CD4-positive, alpha-beta T cell (primary cell): ENCODE data around the gene PVALEF. TPM values are rescaled to one million over a fixed set of nuclear protein-coding genes. Genes with fewer than 3 reads are reported as not detected.

Source experiments
- ATAC-seq: fragments of 200-7000 bp; cut with Tn5 transposase; one replicate; pipeline ENCODE4 v1.10.0; 2022; ENCODE audit warnings: mild to moderate bottlenecking; ENCODE audit not compliant: poor library complexity
- CTCF ChIA-PET: fragments of 350-600 bp; sonication (Branson Sonifier 250); formaldehyde crosslinking; loops from one replicate; lab custom pipeline; 2021; ENCODE audit warnings: antibody characterized with exemption, inconsistent platforms; lab: Charles Lee
- POLR2A ChIA-PET: fragments of 350-600 bp; sonication (Branson Sonifier 250); formaldehyde crosslinking; loops from one replicate; lab custom pipeline; 2021; ENCODE audit warnings: antibody characterized with exemption, inconsistent platforms; lab: Charles Lee
- DNase-seq, 14 experiments: peaks; one replicate each; pipeline ENCODE4 v3.0.0-alpha.2; 2013 to 2020; ENCODE audit warnings: mixed read lengths in 2 of 14
- H3K27ac ChIP-seq, 2 donors: one replicate each; pipeline versions ENCODE4 v1.5.1 to v1.7.0; 2013; ENCODE audit warnings: low read length in 2 of 2, low read depth in 1 of 2, mild to moderate bottlenecking in 1 of 2
- H3K27me3 ChIP-seq, 2 experiments: 1 replicate in 1 of 2; 2 replicates in 1 of 2; pipeline versions ENCODE4 v1.6.1 to v1.7.0; 2013; ENCODE audit warnings: low read length in 2 of 2, control low read depth in 1 of 2, mild to moderate bottlenecking in 1 of 2, moderate library complexity in 1 of 2; ENCODE audit not compliant: insufficient read depth in 2 of 2, control insufficient read depth in 1 of 2
- H3K36me3 ChIP-seq: one replicate; pipeline ENCODE4 v1.6.1; 2013; ENCODE audit warnings: low read length, control low read depth; ENCODE audit not compliant: insufficient read depth
- H3K4me1 ChIP-seq: one replicate; pipeline ENCODE4 v1.6.1; 2013; ENCODE audit warnings: low read length, control low read depth; ENCODE audit not compliant: insufficient read depth
- H3K4me3 ChIP-seq: one replicate; pipeline ENCODE4 v1.5.1; 2013; ENCODE audit warnings: mild to moderate bottlenecking, low read length, moderate library complexity
- H3K9me3 ChIP-seq, 2 experiments: 1 replicate in 1 of 2; 2 replicates in 1 of 2; pipeline versions ENCODE4 v1.6.1 to v1.7.0; 2013; ENCODE audit warnings: low read length in 2 of 2, mild to moderate bottlenecking in 2 of 2, control low read depth in 1 of 2, moderate library complexity in 1 of 2; ENCODE audit not compliant: control insufficient read depth in 1 of 2, insufficient read depth in 1 of 2
- H3K27ac Mint-ChIP-seq: one replicate; pipeline ENCODE4 v1.8.0; 2020; ENCODE audit warnings: mixed read lengths
- H3K27me3 Mint-ChIP-seq: one replicate; pipeline ENCODE4 v1.8.0; 2021; ENCODE audit warnings: mixed read lengths
- H3K36me3 Mint-ChIP-seq: one replicate; pipeline ENCODE4 v1.8.0; 2021; ENCODE audit warnings: low read depth, mixed read lengths
- H3K4me1 Mint-ChIP-seq: one replicate; pipeline ENCODE4 v1.8.0; 2021; ENCODE audit warnings: low read depth, mixed read lengths
- H3K4me3 Mint-ChIP-seq: one replicate; pipeline ENCODE4 v1.8.0; 2020; ENCODE audit warnings: mild to moderate bottlenecking, mixed read lengths
- H3K9me3 Mint-ChIP-seq: one replicate; pipeline ENCODE4 v1.8.0; 2020; ENCODE audit warnings: mixed read lengths
- CTCF ChIP-seq: fragments of 200-600 bp; IDR thresholded peaks from one replicate; pipeline ENCODE4 v1.8.0; 2022; ENCODE audit warnings: antibody characterized with exemption, mild to moderate bottlenecking
- intact Hi-C, 2 experiments: fragments of 100-400 bp; cut with DNase I in 1 of 2; cut with micrococcal nuclease in 1 of 2; formaldehyde crosslinking; loops; one replicate each; pipeline versions ENCODE4 v1.15.1 to v1.9.0; 2023 to 2025; cut with DNase I, micrococcal nuclease
- total RNA-seq, 174 experiments: library from RNA in 2 of 174; stranded (reverse) in 2 of 174; gene quantifications; one replicate each; pipeline ENCODE4 v1.2.3 and lab custom pipeline; 2021 to 2026

PVALEF gene
- total RNA-seq, 2 experiments from 2014 or later: not detected

GRCh38 chr17:81193470-81194224 lies 28.3 kb downstream of the PVALEF start:
- no peak for ATAC-seq
- intact Hi-C loops: no loop called here
- no peaks in the 10 kb centered on the region for H3K36me3 ChIP-seq
- POLR2A ChIA-PET: no interaction called here
- TF ChIP-seq CTCF: no peak
- Mint-ChIP-seq H3K36me3 (peaks cover 4% of the 10 kb centered on the region), H3K9me3 (no peaks in the 10 kb centered on the region), H3K27ac (no peak overlapping the region), H3K4me1 (no peaks in the 10 kb centered on the region), H3K4me3 (no peak overlapping the region), H3K27me3 (no peaks in the 10 kb centered on the region)
- no peaks in the 10 kb centered on the region for H3K9me3 ChIP-seq
- no peak for DNase-seq
- no peaks in the 10 kb centered on the region for H3K4me1 ChIP-seq
- no peak overlapping the region for H3K27ac ChIP-seq
- H3K27me3 ChIP-seq: no peaks in the 10 kb centered on the region
- no peak overlapping the region for H3K4me3 ChIP-seq
- CTCF ChIA-PET: no interaction called here

- intact Hi-C loops: no loop called here
- Histone ChIP-seq H3K9me3 (no peaks in the 10 kb centered on the region), H3K36me3 (no peaks in the 10 kb centered on the region), H3K27ac (no peak overlapping the region), H3K4me3 (no peak overlapping the region), H3K4me1 (no peaks in the 10 kb centered on the region), H3K27me3 (no peaks in the 10 kb centered on the region)
- DNase-seq (no peak), ATAC-seq (no peak)
- CTCF ChIA-PET: no interaction called here
- no peak for TF ChIP-seq CTCF
- H3K27me3 Mint-ChIP-seq: no peaks in the 10 kb centered on the region
- POLR2A ChIA-PET: no interaction called here
- H3K4me3 Mint-ChIP-seq: no peak overlapping the region
- no peaks in the 10 kb centered on the region for H3K36me3 Mint-ChIP-seq
- H3K4me1 Mint-ChIP-seq: no peaks in the 10 kb centered on the region
- no peaks in the 10 kb centered on the region for H3K9me3 Mint-ChIP-seq
- no peak overlapping the region for H3K27ac Mint-ChIP-seq
Measured at GRCh38 chr17:81194225-81194760, 29.0 kb downstream of the PVALEF start.

GRCh38 chr17:81194941-81195901 lies 29.9 kb downstream of the PVALEF start:
- CTCF ChIA-PET: no interaction called here
- H3K27ac Mint-ChIP-seq: no peak overlapping the region
- no peak overlapping the region for H3K4me3 Mint-ChIP-seq
- H3K36me3 ChIP-seq: no peaks in the 10 kb centered on the region
- no peak overlapping the region for H3K4me3 ChIP-seq
- DNase-seq (no peak), ATAC-seq (no peak)
- H3K27me3 ChIP-seq: no peaks in the 10 kb centered on the region
- no peaks in the 10 kb centered on the region for H3K27me3 Mint-ChIP-seq
- no peaks in the 10 kb centered on the region for H3K9me3 Mint-ChIP-seq
- H3K36me3 Mint-ChIP-seq: no peaks in the 10 kb centered on the region
- H3K4me1 Mint-ChIP-seq: no peaks in the 10 kb centered on the region
- no peaks in the 10 kb centered on the region for H3K4me1 ChIP-seq
- H3K27ac ChIP-seq: no peak overlapping the region
- TF ChIP-seq CTCF: no peak
- POLR2A ChIA-PET: no interaction called here
- intact Hi-C loops: no loop called here
- H3K9me3 ChIP-seq: no peaks in the 10 kb centered on the region
